K562 treated with DMSO at 1 percent for 24 hours (cell line): Measurements from ENCODE around the gene NELFB. TPM values are rescaled to one million over a fixed set of nuclear protein-coding genes. Genes with fewer than 3 reads are reported as not detected.

ENCODE experiments used
- total RNA-seq: library from RNA; unstranded; fragments of 300-600 nt; gene quantifications from 2 replicates; pipeline ENCODE4 v1.2.3, GENCODE V29; 2022; ENCODE audit warnings: low read depth; ENCODE audit not compliant: insufficient read depth

NELFB gene
- 123 TPM in 2 replicates for total RNA-seq

DNA sequence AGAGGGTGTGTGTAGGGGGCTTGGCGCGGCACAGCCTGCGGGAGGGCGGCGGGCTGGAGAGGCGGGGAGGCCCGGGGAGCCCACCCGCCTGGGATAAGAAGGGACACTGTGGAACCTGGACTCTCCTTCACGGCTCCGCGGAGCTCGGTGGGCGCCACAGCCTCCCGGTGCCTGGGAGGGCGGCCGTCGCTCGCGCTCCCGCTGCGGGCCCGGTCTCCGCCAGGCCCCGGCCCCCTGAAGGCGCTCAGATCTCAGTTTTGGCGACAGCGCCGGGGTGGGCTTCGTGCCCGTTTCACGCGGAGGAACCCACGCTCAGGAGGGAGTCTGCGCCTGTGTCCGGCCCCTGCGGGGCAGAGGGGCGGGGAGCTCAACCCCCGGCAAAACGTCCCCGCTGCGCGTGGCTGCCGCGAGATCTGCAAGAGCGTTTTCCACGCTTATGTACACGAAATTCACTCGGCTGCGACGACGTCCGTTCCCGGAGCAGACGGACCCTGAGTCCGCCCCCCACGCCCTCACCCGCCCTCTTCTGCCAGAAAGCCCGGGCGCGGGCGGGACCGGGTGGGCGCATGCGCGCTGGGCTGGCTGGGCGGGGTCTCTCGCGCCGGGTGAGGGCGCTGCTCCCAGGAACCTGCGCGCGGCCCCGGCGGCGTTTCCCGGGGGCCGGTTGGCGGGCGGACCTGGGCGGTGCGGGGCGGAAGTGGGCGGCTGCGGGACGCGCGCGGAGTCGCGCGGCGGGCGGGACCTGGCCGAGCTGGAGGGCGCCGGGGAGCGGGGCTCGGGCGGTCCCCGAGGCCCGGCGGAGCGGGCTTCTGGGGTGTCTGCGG is at the start of gene NELFB:
NELFB (plus strand) TSS at position 704 of the 824 bp plus-strand sequence.

DNA sequence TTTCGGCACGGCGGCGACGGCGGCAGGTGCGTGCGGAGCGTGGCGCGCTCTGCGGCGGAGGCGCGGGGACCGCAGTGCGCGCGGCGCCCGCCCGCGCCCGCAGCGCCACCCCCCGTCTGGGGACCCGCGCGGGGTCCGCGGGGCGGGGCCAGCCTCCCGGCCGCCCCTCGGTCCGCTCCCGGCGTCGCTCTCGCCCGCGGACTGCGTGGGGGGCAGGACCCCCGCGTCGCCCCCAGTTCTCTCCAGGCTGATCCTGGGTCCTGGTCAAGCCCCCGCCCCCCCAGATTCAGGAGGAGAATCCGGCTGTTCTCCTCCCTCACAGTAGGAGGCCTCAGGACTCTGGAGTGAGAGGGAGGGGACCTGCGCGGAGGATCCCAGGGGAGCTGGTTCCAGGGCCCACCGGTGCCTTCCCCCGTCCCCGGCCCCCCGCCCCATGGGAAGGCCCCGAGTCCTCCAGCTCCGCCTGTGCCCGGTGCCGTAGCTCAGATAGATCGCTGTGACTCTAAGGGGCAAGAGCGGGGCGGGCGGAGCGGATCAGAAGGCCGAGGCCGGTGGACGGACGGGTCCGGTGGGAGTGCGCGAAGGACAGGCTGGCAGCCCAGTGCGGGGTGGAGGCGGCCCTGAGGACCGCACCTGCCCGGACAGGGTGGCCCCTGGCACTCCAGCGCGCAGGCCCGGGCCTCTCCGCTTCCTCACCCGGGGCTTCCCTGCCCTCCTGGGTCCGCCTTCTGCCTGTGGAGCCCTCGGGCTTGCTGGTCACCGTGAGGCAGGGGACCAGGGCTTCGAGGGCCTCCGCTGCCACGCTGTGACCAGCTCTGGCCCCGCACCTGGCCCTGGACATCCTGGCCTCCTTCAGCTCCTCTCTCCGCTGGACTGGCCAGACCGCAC is 32.7 kb upstream of the NELFB start, which contains the start of gene RNF208:
RNF208 (minus strand) TSS at position 51 of the 888 bp plus-strand sequence. CDS start 1,028 bp downstream, outside the sequence.

DNA sequence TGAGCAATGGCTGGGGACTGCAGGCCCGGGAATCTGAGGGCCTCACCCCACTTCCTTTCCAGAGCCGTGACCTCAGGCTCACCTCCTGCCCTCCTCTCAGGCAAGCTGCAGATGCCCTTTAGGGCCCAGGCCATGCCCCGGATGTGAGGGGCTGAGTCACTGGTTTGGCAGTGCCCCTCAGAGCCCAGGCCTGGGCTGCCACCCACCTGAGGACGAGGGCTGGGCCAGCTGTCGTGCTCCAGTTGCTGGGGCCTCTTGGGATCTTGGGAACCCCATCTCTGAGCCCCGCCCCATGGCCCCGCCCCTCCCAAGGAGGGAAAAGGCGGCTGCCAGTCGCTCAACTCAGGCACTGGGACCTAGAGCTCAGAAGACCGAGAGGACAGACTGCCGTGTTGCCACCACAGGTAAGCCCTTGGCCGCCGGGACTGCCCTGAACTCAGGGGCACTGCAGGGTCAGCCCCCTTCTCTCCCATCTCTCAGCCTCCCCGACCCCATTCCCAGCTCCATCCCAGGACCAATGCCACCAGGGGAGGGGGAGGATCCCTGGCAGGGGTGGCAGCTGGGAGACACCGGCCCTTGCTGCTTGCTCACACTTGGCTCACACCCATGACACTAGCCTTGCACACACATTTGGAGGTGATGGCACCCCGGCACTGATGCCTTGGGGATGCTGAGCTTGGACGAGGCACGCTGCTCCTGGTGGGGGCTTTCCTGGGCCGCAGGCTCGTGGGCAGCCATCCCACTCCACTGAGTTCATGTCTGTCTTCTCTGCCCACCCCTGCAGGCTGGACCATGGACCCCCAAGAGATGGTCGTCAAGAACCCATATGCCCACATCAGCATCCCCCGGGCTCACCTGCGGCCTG is 30.1 kb upstream of the NELFB start, which contains the start of gene CYSRT1:
CYSRT1 (plus strand) TSS at position 345 of the 865 bp plus-strand sequence; CDS start at position 793, 448 bp downstream.

DNA sequence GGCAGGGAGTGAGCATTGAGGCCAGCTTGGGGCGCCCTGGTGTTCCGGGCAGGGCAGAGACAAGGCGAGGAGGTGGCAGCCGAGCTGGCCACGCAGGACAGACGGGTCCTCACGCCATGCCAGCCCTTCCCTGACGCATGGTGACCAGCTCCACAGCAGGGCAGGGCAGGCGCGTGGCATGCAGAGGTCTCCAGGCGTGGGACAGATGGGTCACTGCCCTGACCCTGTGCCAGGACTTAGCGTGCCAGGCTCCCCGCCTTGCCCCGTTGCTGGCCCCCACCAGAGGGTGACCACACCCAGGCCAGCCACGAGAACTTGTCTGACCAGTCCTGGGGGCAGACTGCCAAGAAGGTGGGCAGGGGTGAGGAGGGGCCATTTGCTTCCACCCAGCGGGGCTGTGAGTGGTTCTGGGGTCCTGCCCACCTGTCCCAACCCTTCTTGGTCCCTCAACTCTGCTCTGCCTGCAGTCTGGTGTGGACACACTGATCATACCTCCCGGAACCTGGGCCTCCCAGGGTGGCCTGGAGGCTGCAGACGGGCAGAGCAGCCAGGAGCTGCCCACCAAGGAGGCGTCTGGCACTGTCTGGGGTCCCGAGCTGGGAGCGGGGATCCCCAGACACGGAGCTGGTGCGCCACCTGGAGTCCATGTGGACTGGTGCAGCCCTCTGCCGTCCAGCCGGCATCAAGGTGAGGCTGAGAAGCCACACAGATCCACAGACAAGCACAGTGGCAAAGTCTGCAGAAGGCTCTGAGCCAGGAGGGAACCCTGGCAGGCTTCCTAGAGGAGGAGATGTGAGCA is 27.9 kb upstream of the NELFB start, which contains the start of gene RNF224:
RNF224 (plus strand) TSS at position 449 of the 799 bp plus-strand sequence. CDS start 834 bp downstream, outside the sequence.

DNA sequence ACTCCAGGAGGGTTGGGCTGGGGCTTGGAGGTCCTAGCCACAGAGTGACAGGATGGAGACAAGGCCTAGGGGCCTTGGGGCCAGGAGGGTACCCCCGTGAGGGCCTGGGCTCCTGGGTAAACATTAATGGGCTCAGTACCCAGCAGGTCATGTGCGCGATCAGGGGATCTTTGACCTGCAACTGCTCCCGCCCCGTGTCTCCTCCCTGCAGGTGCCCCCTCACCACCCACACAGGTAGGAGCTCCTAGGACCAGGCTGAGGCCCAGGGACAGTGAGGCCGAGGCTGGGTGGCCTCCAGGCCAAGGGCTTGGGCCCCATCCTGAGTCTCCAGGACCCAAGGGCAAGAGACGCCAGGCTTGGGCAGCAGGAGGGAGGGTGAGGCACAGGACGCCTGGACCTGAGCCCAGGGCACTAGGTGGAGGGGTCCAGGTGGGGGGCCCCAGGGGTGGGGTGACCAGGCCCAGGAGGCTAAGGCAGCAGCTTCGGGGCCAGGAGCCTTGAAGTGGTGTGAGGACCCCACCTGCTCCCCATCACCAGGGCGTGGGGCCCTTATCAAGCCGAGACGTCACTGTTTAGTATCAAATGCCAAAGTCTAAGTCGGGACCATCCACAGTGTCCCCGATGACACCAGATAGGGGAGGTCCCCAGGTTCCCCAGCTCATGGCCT is 24.3 kb upstream of the NELFB start, which contains the start of gene SLC34A3:
SLC34A3 (plus strand) TSS at position 197 of the 667 bp plus-strand sequence. CDS start 802 bp downstream, outside the sequence.

DNA sequence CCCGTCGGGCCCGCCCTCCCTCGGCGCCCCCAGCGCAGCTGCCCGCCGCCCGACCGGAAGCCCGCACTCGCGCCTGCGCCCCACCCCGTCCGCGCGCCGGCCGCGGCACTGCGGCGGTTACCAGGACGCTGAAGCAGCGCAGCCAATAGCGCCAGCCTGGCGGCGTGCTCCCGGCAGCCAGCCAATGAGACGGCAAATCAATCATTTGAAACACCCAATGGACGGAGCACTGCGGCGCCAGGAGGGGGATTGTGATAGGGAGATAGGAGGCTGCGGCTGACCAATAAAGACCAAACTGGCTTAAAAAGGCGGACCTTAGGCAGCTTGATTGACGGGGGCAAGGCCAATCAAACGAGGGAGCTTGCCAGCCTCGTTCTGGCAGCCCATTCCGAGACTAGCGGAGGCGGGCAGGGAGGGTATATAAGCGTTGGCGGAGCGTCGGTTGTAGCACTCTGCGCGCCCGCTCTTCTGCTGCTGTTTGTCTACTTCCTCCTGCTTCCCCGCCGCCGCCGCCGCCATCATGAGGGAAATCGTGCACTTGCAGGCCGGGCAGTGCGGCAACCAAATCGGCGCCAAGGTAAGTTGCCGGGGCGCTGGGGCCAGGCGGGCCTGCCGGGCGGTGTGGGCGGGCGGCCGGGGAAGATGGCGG is 14.2 kb upstream of the NELFB start, which contains the start of gene TUBB4B:
TUBB4B (plus strand) TSS at position 447 of the 649 bp plus-strand sequence; CDS start at position 521, 74 bp downstream.

DNA sequence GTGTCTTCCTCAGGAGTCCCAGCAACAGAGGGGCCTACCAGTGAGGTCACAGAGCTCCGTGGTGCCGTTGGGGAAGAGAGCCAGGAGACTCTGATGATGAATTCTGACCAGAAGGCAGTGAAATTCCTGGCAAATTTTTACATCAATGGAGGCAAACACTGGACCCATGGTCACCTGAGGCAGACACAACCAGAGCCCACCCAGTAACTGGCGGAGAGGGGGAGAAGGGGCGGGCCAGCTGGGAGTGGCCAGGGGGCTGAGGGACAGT is 4.0 kb upstream of the NELFB start, which contains the start of gene STPG3:
STPG3 (plus strand) TSS at position 93 of the 268 bp plus-strand sequence; CDS start at position 94, 1 bp downstream.

DNA sequence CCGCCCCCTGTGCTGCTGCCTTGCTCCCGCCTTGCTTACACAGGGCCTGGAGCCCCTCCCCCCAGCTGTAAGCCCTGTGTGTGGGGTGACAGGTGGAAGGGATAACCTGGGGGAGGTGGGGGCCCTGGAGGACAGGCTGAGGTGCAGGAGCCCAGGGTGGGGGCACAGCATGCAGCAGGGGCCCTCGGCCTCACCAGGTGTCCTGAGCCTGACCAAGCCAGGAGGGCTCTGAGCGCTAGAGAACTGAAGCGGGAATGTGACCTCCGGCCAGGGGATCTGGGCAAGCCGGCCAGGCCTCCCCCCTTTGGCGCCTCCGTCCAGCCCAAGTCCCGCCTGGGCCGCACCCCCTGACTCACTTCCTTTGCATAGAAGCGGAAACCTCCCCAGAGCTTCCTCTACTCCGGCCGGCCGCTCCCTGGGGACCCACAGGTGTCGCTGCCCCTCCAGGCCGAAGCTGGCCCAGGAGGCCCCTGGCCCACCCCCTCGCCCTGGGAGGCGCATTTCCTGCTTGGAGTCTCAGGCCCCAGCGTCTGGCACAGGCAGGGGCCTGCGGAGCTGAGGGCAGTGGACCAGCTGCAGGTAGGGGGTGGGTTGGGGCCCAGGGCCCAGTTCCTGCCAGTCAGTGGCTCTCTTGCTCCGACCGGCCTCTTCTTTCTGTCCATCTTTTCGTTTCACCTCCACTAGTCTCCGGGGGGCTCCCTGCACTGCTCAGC is 22.4 kb downstream of the NELFB start, which contains the start of gene TOR4A:
TOR4A (plus strand) TSS at position 398 of the 713 bp plus-strand sequence. CDS start 964 bp downstream, outside the sequence.

DNA sequence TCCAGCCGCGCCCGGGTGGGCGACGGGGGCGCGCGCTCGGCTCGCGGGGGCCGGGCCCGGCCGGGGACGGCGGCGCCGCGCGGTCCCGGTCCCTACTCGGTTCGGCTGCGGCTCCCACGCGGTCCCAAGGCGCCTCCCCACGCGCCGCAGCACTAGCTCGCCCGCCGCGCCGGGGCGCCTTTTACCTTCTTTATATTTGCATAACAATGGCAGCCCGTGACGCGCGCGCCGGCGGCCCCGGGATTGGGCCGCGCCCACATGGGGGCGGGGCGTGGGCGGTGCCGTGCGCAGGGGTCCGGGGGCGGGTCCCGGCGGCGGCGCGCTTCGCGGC is 47.0 kb downstream of the NELFB start, which contains the start of gene NRARP:
NRARP (minus strand) TSS at position 154 of the 331 bp plus-strand sequence. CDS start 343 bp downstream, outside the sequence.

Other genes with a start within 250 kb of the NELFB start
- 11.0 and 24.1 TPM in 2 replicates for gene ABCA2, start 227.1 kb upstream of the NELFB start, total RNA-seq
- gene FUT7, start 223.2 kb upstream of the NELFB start, total RNA-seq, result not detected in 2 replicates
- gene NPDC1, start 209.2 kb upstream of the NELFB start, total RNA-seq, result 0.66 and 1.1 TPM in 2 replicates
- gene ENTPD2, start 201.3 kb upstream of the NELFB start, total RNA-seq, result 0.21 TPM in 1 of 2 replicates, not detected in the other
- 36.1 and 38.7 TPM in 2 replicates for gene SAPCD2, start 184.8 kb upstream of the NELFB start, total RNA-seq
- 9.0 and 9.6 TPM in 2 replicates for gene UAP1L1, start 177.8 kb upstream of the NELFB start, total RNA-seq
- 52.5 and 56.8 TPM in 2 replicates for gene MAN1B1, start 168.3 kb upstream of the NELFB start, total RNA-seq
- gene DPP7, start 140.6 kb upstream of the NELFB start, total RNA-seq, result 187 and 232 TPM in 2 replicates
- 0.12 and 0.78 TPM in 2 replicates for gene GRIN1, start 116.2 kb upstream of the NELFB start, total RNA-seq
- gene LRRC26, start 85.3 kb upstream of the NELFB start, total RNA-seq, result not detected in 2 replicates
- not detected in 2 replicates for gene TMEM210, start 83.3 kb upstream of the NELFB start, total RNA-seq
- 57.0 and 62.9 TPM in 2 replicates for gene ANAPC2, start 66.8 kb upstream of the NELFB start, total RNA-seq
- 231 and 245 TPM in 2 replicates for gene SSNA1, start 66.7 kb upstream of the NELFB start, total RNA-seq
- 33.3 and 34.3 TPM in 2 replicates for gene TPRN, start 54.6 kb upstream of the NELFB start, total RNA-seq
- gene TMEM203, start 49.7 kb upstream of the NELFB start, total RNA-seq, result 70.6 and 73.1 TPM in 2 replicates
- gene NDOR1, start 49.6 kb upstream of the NELFB start, total RNA-seq, result 28.7 and 33.4 TPM in 2 replicates
- gene RNF208, start 33.1 kb upstream of the NELFB start, total RNA-seq, result 6.9 and 7.0 TPM in 2 replicates
- 1.6 and 1.7 TPM in 2 replicates for gene CYSRT1, start 30.2 kb upstream of the NELFB start, total RNA-seq
- gene RNF224, start 27.8 kb upstream of the NELFB start, total RNA-seq, result not detected in 2 replicates
- gene SLC34A3, start 24.4 kb upstream of the NELFB start, total RNA-seq, result not detected in 2 replicates
- 1,217 and 1,249 TPM in 2 replicates for gene TUBB4B, start 14.0 kb upstream of the NELFB start, total RNA-seq
- gene STPG3, start 4.0 kb upstream of the NELFB start, total RNA-seq, result 0.60 TPM in 1 of 2 replicates, not detected in the other
- 86.6 and 103 TPM in 2 replicates for gene TOR4A, start 22.4 kb downstream of the NELFB start, total RNA-seq
- gene NRARP, start 46.9 kb downstream of the NELFB start, total RNA-seq, result 19.3 and 20.3 TPM in 2 replicates
- 12.1 and 16.9 TPM in 2 replicates for gene EXD3, start 167.8 kb downstream of the NELFB start, total RNA-seq
- 1.9 and 2.1 TPM in 2 replicates for gene NOXA1, start 168.1 kb downstream of the NELFB start, total RNA-seq
- gene ENTPD8, start 186.0 kb downstream of the NELFB start, total RNA-seq, result 0.21 TPM in 1 of 2 replicates, not detected in the other
- gene NSMF, start 204.0 kb downstream of the NELFB start, total RNA-seq, result 54.0 and 55.9 TPM in 2 replicates